Measurements from ENCODE around the gene PKHD1. TPM values are rescaled to one million over a fixed set of nuclear protein-coding genes. Genes with fewer than 3 reads are reported as not detected.

The PKHD1 gene
- total and polyA plus RNA-seq, 11 donors = 0.02 to 0.04 TPM; not detected in 9

DNA sequence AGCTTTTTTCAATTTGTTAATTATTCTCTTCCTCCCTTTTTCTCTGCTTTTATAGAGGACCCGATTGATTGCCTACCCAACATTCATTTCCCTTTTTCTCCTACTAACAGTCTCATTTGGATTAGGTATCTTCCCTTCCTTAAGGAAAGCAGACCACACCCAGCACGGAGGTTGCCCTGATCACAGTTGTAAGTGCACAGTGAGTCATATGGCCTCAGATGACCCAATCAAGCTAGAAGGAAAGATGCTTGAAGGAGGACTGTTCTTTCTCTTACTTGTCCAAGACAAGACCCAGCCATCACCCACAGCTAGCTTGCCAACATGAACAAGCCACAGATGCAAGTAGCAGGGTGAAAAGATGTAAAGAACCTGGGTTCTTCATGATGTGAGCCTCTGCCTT is 518.6 kb downstream of the PKHD1 start:
- H3K4me3 ChIP-seq = no peak overlapping the region
- intact Hi-C loops (cut with DNase I) = no loop called here
- H3K4me1 ChIP-seq = no peaks in the 10 kb centered on the region
- DNase-seq = no peak
- no peak for TF ChIP-seq POLR2A (IDR thresholded peaks at IDR 0.05)
- TF ChIP-seq, protein P1, sequence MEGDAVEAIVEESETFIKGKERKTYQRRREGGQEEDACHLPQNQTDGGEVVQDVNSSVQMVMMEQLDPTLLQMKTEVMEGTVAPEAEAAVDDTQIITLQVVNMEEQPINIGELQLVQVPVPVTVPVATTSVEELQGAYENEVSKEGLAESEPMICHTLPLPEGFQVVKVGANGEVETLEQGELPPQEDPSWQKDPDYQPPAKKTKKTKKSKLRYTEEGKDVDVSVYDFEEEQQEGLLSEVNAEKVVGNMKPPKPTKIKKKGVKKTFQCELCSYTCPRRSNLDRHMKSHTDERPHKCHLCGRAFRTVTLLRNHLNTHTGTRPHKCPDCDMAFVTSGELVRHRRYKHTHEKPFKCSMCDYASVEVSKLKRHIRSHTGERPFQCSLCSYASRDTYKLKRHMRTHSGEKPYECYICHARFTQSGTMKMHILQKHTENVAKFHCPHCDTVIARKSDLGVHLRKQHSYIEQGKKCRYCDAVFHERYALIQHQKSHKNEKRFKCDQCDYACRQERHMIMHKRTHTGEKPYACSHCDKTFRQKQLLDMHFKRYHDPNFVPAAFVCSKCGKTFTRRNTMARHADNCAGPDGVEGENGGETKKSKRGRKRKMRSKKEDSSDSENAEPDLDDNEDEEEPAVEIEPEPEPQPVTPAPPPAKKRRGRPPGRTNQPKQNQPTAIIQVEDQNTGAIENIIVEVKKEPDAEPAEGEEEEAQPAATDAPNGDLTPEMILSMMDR (IDR thresholded peaks at IDR 0.05) = no peak
- ATAC-seq = no peak
- no peak overlapping the region for H3K27ac ChIP-seq
- H3K27me3 ChIP-seq = no peaks in the 10 kb centered on the region
- H3K9me3 ChIP-seq = peaks cover 0 to 1% (median 0%) of the 10 kb centered on the region in 12 donors
- no peaks in the 10 kb centered on the region for H3K36me3 ChIP-seq
- 63 to 74% (median 73%) methylated on average over 2 of the region's 2 CpGs for WGBS, 4 donors

DNA sequence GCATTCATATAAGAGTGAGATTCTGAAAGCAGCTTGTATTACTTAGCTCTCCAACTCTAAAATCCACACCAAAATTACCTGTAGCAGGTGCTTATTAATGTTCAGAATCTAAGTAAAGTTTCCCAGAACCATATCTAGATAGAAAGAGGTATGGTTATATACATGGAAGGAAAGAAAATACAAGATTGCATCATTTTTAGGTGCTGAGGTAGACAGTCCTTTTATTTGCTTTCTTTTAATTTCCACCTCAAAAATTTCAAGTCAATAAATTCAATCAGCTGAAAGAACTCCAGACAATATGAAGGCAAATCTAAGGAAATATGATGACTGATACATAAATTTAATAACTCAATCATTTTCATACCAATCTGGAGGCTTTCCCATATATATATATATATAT is 521.9 kb downstream of the PKHD1 start:
- intact Hi-C loops (cut with DNase I) = no loop called here
- TF ChIP-seq POLR2A (IDR thresholded peaks at IDR 0.05) = no peak
- TF ChIP-seq, protein P1 (IDR thresholded peaks at IDR 0.05) = no peak
- DNase-seq (no peak), ATAC-seq (no peak)
- H3K27me3 ChIP-seq = no peaks in the 10 kb centered on the region
- H3K4me3 ChIP-seq = no peak overlapping the region
- H3K36me3 ChIP-seq = no peaks in the 10 kb centered on the region
- H3K9me3 ChIP-seq = no peaks in the 10 kb centered on the region
- no peaks in the 10 kb centered on the region for H3K4me1 ChIP-seq
- no peak overlapping the region for H3K27ac ChIP-seq

Other genes starting within 250 kb of the PKHD1 start
- not detected for gene IL17A, start 98.8 kb upstream of the PKHD1 start, total RNA-seq
- not detected for gene IL17A, start 98.8 kb upstream of the PKHD1 start, polyA plus RNA-seq
- gene IL17F, start 156.9 kb upstream of the PKHD1 start, total RNA-seq = not detected
- not detected for gene IL17F, start 156.9 kb upstream of the PKHD1 start, polyA plus RNA-seq
- 10 to 100 TPM; 18.5 to 36.5 (median 25.0) TPM for gene MCM3, start 197.1 kb upstream of the PKHD1 start, total RNA-seq
- gene MCM3, start 197.1 kb upstream of the PKHD1 start, polyA plus RNA-seq = 10 to 100 TPM; 10.6 to 39.0 TPM

All from heart left ventricle (tissue), 16 donors.